Measurements from ENCODE around the gene INPP5A.

Gene INPP5A

GRCh38 chr10:132536877-132537683 is 507 bp upstream of the INPP5A start:
- DNase-seq = peak; percentile 100

GRCh38 chr10:132538031-132538789 is 623 bp downstream of the INPP5A start:
- no peak for DNase-seq

GRCh38 chr10:132538790-132539421 is 1.3 kb downstream of the INPP5A start:
- DNase-seq = no peak

GRCh38 chr10:132539431-132539839 is 1.8 kb downstream of the INPP5A start:
- peak; percentile 63 for DNase-seq

GRCh38 chr10:132539894-132540293 is 2.3 kb downstream of the INPP5A start:
- peak; percentile 54 for DNase-seq

GRCh38 chr10:132540456-132540855 is 2.9 kb downstream of the INPP5A start:
- no peak for DNase-seq

- no peak for DNase-seq
Measured at GRCh38 chr10:132541129-132541528, 3.5 kb downstream of the INPP5A start.

GRCh38 chr10:132541601-132542011 is 4.0 kb downstream of the INPP5A start:
- DNase-seq = no peak

- no peak for DNase-seq
Measured at GRCh38 chr10:132542086-132542775, 4.6 kb downstream of the INPP5A start.

GRCh38 chr10:132542819-132543218 is 5.2 kb downstream of the INPP5A start:
- DNase-seq = no peak

- no peak for DNase-seq
Measured at GRCh38 chr10:132543916-132544743, 6.5 kb downstream of the INPP5A start.

- DNase-seq = no peak
Measured at GRCh38 chr10:132544744-132545658, 7.4 kb downstream of the INPP5A start.

GRCh38 chr10:132545659-132546367 is 8.2 kb downstream of the INPP5A start:
- DNase-seq = no peak

- DNase-seq = no peak
Measured at GRCh38 chr10:132546567-132547420, 9.2 kb downstream of the INPP5A start.

GRCh38 chr10:132547421-132547861 is 9.9 kb downstream of the INPP5A start:
- DNase-seq = peak; percentile 61

GRCh38 chr10:132548106-132548823 is 10.7 kb downstream of the INPP5A start:
- no peak for DNase-seq

- DNase-seq = no peak
Measured at GRCh38 chr10:132548869-132549268, 11.3 kb downstream of the INPP5A start.

GRCh38 chr10:132549371-132549770 is 11.8 kb downstream of the INPP5A start:
- DNase-seq = no peak

All from activated CD4-positive, alpha-beta T cell treated with anti-CD3 and anti-CD28 coated beads for 48 hours (primary cell).